Stomach (tissue), 4 donors: ENCODE data around the gene C10orf71.

Experiments
- CTCF ChIP-seq, 7 experiments: fragments of 450-650 bp in 4 of 7; fragments of 200-600 bp in 3 of 7; sonication (generic) in 3 of 7; IDR thresholded peaks; one replicate each; pipeline ENCODE4 v1.5.1; 2016 to 2019; ENCODE audit warnings: antibody characterized with exemption in 7 of 7, control low read depth in 2 of 7, mild to moderate bottlenecking in 1 of 7
- EP300 ChIP-seq: sonication (generic); formaldehyde crosslinking; IDR thresholded peaks from one replicate; pipeline ENCODE4 v1.6.1; 2017; ENCODE audit warnings: antibody characterized with exemption
- POLR2A ChIP-seq, 4 donors: fragments of 450-650 bp; IDR thresholded peaks; one replicate each; pipeline ENCODE4 v1.6.1; 2016; ENCODE audit warnings: antibody characterized with exemption in 4 of 4, control low read depth in 2 of 4, mild to moderate bottlenecking in 1 of 4, moderate library complexity in 1 of 4
- POLR2AphosphoS5 ChIP-seq, 3 donors: sonication (generic); formaldehyde crosslinking; IDR thresholded peaks; one replicate each; pipeline ENCODE4 v1.6.1; 2016; ENCODE audit warnings: antibody characterized with exemption in 3 of 3

- TF ChIP-seq POLR2A (IDR thresholded peaks at IDR 0.05) (no peak), CTCF (IDR thresholded peaks at IDR 0.05) (no peak), EP300 (no peak), POLR2AphosphoS5 (IDR thresholded peaks at IDR 0.05) (no peak)
Observed at GRCh38 chr10:49272251-49273081, 26.5 kb upstream of the C10orf71 start.
